GM12878 (cell line): ENCODE results near the gene SCYGR2.

Experiments
- CBFB ChIP-seq: IDR thresholded peaks from 2 replicates; pipeline ENCODE4 v1.6.1; 2016; ENCODE audit warnings: antibody characterized with exemption, low read depth
- LARP7 ChIP-seq: fragments of 450-650 bp; IDR thresholded peaks from 2 replicates; pipeline ENCODE4 v1.6.1; 2017; ENCODE audit warnings: mild to moderate bottlenecking
- SIN3A ChIP-seq: IDR thresholded peaks from 2 replicates; pipeline ENCODE4 v1.6.1; 2012; ENCODE audit warnings: low read depth, low read length, improper control_type of control experiment
- TCF7 ChIP-seq: IDR thresholded peaks from 2 replicates; pipeline ENCODE4 v1.6.1; 2014; ENCODE audit warnings: antibody characterized with exemption, borderline replicate concordance
- TF ChIP-seq, protein P1 (sequence below): IDR thresholded peaks from 2 replicates; pipeline ENCODE4 v1.6.1; 2012; ENCODE audit warnings: mild to moderate bottlenecking, low read depth, low read length
- TF ChIP-seq, protein P2 (sequence below), 3 experiments: IDR thresholded peaks in 2 of 3; conservative IDR thresholded peaks in 1 of 3; 2 replicates each; pipeline ENCODE4 v1.5.1; 2011; ENCODE audit warnings: low read depth in 3 of 3, low read length in 3 of 3, mild to moderate bottlenecking in 3 of 3, control low read depth in 2 of 3, moderate library complexity in 2 of 3, inconsistent platforms in 1 of 3, mixed read lengths in 1 of 3; ENCODE audit not compliant: control insufficient read depth in 2 of 3, insufficient read depth in 1 of 3; ENCODE audit errors: extremely low read depth in 1 of 3
- TF ChIP-seq, protein P3 (sequence below): fragments of 450-650 bp; IDR thresholded peaks from 2 replicates; pipeline ENCODE4 v1.6.1; 2018; ENCODE audit warnings: borderline replicate concordance, mild to moderate bottlenecking; ENCODE audit not compliant: partially characterized antibody
- TF ChIP-seq, protein P4 (sequence below): IDR thresholded peaks from 2 replicates; pipeline ENCODE4 v1.6.1; 2011; ENCODE audit warnings: low read depth, low read length, improper control_type of control experiment, borderline replicate concordance

DNA sequence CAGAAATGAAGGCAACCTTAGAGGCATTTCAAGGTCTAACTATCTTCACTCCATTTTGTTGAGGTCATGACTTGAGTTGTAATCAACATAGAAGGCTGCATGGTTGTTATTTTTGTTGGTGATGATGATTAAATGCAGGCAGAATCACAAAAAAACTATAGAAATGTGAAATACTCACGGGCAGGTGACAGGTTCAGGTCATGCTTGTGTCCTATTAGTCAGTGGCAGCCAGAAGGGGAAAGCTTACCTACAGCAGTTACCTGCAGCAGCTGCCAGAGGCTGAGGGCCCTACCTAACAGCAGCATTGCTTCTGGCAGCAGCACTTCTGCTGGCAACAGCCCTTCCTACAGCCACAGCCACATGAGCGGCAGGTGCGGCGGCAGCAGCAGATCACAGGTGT is 15.6 kb downstream of the SCYGR2 start:
- TF ChIP-seq SIN3A (no peak), LARP7 (no peak), CBFB (no peak), TCF7 (no peak)
- TF ChIP-seq, protein P1, sequence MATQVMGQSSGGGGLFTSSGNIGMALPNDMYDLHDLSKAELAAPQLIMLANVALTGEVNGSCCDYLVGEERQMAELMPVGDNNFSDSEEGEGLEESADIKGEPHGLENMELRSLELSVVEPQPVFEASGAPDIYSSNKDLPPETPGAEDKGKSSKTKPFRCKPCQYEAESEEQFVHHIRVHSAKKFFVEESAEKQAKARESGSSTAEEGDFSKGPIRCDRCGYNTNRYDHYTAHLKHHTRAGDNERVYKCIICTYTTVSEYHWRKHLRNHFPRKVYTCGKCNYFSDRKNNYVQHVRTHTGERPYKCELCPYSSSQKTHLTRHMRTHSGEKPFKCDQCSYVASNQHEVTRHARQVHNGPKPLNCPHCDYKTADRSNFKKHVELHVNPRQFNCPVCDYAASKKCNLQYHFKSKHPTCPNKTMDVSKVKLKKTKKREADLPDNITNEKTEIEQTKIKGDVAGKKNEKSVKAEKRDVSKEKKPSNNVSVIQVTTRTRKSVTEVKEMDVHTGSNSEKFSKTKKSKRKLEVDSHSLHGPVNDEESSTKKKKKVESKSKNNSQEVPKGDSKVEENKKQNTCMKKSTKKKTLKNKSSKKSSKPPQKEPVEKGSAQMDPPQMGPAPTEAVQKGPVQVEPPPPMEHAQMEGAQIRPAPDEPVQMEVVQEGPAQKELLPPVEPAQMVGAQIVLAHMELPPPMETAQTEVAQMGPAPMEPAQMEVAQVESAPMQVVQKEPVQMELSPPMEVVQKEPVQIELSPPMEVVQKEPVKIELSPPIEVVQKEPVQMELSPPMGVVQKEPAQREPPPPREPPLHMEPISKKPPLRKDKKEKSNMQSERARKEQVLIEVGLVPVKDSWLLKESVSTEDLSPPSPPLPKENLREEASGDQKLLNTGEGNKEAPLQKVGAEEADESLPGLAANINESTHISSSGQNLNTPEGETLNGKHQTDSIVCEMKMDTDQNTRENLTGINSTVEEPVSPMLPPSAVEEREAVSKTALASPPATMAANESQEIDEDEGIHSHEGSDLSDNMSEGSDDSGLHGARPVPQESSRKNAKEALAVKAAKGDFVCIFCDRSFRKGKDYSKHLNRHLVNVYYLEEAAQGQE = no peak
- TF ChIP-seq, protein P2, sequence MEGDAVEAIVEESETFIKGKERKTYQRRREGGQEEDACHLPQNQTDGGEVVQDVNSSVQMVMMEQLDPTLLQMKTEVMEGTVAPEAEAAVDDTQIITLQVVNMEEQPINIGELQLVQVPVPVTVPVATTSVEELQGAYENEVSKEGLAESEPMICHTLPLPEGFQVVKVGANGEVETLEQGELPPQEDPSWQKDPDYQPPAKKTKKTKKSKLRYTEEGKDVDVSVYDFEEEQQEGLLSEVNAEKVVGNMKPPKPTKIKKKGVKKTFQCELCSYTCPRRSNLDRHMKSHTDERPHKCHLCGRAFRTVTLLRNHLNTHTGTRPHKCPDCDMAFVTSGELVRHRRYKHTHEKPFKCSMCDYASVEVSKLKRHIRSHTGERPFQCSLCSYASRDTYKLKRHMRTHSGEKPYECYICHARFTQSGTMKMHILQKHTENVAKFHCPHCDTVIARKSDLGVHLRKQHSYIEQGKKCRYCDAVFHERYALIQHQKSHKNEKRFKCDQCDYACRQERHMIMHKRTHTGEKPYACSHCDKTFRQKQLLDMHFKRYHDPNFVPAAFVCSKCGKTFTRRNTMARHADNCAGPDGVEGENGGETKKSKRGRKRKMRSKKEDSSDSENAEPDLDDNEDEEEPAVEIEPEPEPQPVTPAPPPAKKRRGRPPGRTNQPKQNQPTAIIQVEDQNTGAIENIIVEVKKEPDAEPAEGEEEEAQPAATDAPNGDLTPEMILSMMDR (IDR thresholded peaks at IDR 0.05 in 2 of 3, conservative IDR thresholded peaks at IDR 0.05 in 1 of 3; ENCODE audit: control insufficient read depth in 2 of 3, extremely low read depth in 1 of 3, insufficient read depth in 1 of 3, low read depth in 3 of 3, low read length in 3 of 3) = no peak
- TF ChIP-seq, protein P3, sequence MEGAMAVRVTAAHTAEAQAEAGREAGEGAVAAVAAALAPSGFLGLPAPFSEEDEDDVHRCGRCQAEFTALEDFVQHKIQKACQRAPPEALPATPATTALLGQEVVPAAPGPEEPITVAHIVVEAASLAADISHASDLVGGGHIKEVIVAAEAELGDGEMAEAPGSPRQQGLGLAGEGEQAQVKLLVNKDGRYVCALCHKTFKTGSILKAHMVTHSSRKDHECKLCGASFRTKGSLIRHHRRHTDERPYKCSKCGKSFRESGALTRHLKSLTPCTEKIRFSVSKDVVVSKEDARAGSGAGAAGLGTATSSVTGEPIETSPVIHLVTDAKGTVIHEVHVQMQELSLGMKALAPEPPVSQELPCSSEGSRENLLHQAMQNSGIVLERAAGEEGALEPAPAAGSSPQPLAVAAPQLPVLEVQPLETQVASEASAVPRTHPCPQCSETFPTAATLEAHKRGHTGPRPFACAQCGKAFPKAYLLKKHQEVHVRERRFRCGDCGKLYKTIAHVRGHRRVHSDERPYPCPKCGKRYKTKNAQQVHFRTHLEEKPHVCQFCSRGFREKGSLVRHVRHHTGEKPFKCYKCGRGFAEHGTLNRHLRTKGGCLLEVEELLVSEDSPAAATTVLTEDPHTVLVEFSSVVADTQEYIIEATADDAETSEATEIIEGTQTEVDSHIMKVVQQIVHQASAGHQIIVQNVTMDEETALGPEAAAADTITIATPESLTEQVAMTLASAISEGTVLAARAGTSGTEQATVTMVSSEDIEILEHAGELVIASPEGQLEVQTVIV = no peak
- TF ChIP-seq, protein P4, sequence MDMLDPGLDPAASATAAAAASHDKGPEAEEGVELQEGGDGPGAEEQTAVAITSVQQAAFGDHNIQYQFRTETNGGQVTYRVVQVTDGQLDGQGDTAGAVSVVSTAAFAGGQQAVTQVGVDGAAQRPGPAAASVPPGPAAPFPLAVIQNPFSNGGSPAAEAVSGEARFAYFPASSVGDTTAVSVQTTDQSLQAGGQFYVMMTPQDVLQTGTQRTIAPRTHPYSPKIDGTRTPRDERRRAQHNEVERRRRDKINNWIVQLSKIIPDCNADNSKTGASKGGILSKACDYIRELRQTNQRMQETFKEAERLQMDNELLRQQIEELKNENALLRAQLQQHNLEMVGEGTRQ = no peak
